Smooth muscle cell (in vitro differentiated cells): ENCODE measurements around the gene RBM26. TPM values are rescaled to one million over a fixed set of nuclear protein-coding genes. Genes with fewer than 3 reads are reported as not detected.
A peak's percentile ranks its signal among the peaks of the same experiment; 100 is the strongest.

Source experiments
- DNase-seq: peaks from one replicate; lab custom pipeline; 2025; ENCODE audit not compliant: unreplicated experiment; lab: John Stamatoyannopoulos, UW
- H2AFZ ChIP-seq: fragments of 200-600 bp; sonication (generic); 2 replicates; pipeline ENCODE4 v1.6.0; 2016; ENCODE audit warnings: antibody characterized with exemption, low read depth, mild to moderate bottlenecking
- H3F3A ChIP-seq: fragments of 200-600 bp; sonication (generic); 2 replicates; pipeline ENCODE4 v1.6.0; 2017; ENCODE audit warnings: antibody characterized with exemption, low read depth
- H3K27ac ChIP-seq: fragments of 200-600 bp; sonication (generic); 2 replicates; pipeline ENCODE4 v1.5.1; 2016; ENCODE audit warnings: low read depth, mild to moderate bottlenecking
- H3K27me3 ChIP-seq: fragments of 200-600 bp; sonication (generic); 2 replicates; pipeline ENCODE4 v1.6.1; 2016; ENCODE audit warnings: low read depth, mild to moderate bottlenecking
- H3K36me3 ChIP-seq: fragments of 200-600 bp; sonication (generic); 2 replicates; pipeline ENCODE4 v1.5.1; 2016; ENCODE audit warnings: low read depth
- H3K4me1 ChIP-seq: fragments of 200-600 bp; sonication (generic); 2 replicates; pipeline ENCODE4 v1.5.1; 2016; ENCODE audit warnings: low read depth
- H3K4me2 ChIP-seq: fragments of 200-600 bp; sonication (generic); 2 replicates; pipeline ENCODE4 v1.6.0; 2016; ENCODE audit warnings: mild to moderate bottlenecking
- H3K4me3 ChIP-seq: fragments of 200-600 bp; sonication (generic); 2 replicates; pipeline ENCODE4 v1.5.1; 2016; ENCODE audit warnings: mild to moderate bottlenecking
- H3K79me2 ChIP-seq: fragments of 200-600 bp; sonication (generic); 2 replicates; pipeline ENCODE4 v1.6.0; 2016; ENCODE audit warnings: low read depth, mild to moderate bottlenecking
- H3K9ac ChIP-seq: fragments of 200-600 bp; sonication (generic); 2 replicates; pipeline ENCODE4 v1.6.0; 2016; ENCODE audit warnings: low read depth
- H3K9me3 ChIP-seq: fragments of 200-600 bp; sonication (generic); replicated peaks from 2 replicates; pipeline ENCODE4 v1.5.1; 2016; ENCODE audit warnings: low read depth
- H4K20me1 ChIP-seq: fragments of 200-600 bp; sonication (generic); 2 replicates; pipeline ENCODE4 v1.6.0; 2016; ENCODE audit warnings: low read depth
- CTCF ChIP-seq: fragments of 200-600 bp; sonication (generic); IDR thresholded peaks from 2 replicates; pipeline ENCODE4 v1.5.1; 2017; ENCODE audit warnings: borderline replicate concordance, mild to moderate bottlenecking, antibody characterized with exemption; ENCODE audit not compliant: insufficient read depth, poor library complexity, severe bottlenecking
- WGBS: methylation state at CpG from one replicate; pipeline ENCODE4 v1.1.7; 2016; ENCODE audit warnings: low lambda C conversion rate; 5-methylcytosine and 5-hydroxymethylcytosine counted together
- polyA plus RNA-seq: library from polyadenylated mRNA; unstranded; fragments of >200 nt; fragmentation: Nextera tagmentation; extraction: Ambion mirVana; gene quantifications from 2 replicates; pipeline ENCODE4 v1.2.1, GENCODE V29; 2016
- total RNA-seq: library from RNA; depleted of rRNA; stranded (reverse); fragments of >200 nt; gene quantifications from 2 replicates; pipeline ENCODE4 v1.2.3, GENCODE V29; 2014

The RBM26 gene
- total and polyA plus RNA-seq, 2 experiments from 2014 or later, result 11.8 to 49.4 TPM

DNA sequence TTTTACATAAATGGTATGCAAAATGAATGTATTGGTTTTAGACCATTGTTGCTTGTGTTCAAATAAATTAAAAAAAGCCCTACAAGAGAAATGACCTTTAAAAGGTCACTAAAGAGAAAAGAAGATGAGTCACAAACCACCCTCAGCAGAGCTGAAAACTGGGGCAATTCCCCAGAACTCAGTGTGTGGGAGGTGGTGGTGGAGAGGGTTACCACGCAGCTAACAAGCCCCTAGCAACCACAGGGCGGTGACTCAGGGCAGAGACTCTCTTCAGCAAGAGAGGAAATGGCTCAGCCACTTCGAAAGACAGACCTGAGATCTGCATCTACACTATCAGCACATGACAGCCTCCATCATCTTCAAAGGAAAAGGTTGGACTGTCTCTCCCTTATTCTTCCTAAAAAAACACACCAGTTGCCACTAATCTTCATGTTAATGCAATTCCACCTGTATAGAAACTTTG lies 45.5 kb upstream of the RBM26 start:
- Histone ChIP-seq H3K79me2 (no peaks in the 10 kb centered on the region), H3K4me2 (peak overlapping the region; percentile 58), H3K9ac (peak overlapping the region; percentile 80), H3K4me3 (no peak overlapping the region), H3F3A (peaks cover 8% of the 10 kb centered on the region), H3K27me3 (no peaks in the 10 kb centered on the region), H3K36me3 (no peaks in the 10 kb centered on the region), H3K9me3 (no peaks in the 10 kb centered on the region), H4K20me1 (no peaks in the 10 kb centered on the region), H2AFZ (peak overlapping the region; percentile 6), H3K27ac (peak overlapping the region; percentile 94), H3K4me1 (peaks cover 19% of the 10 kb centered on the region)
- DNase-seq, result peak; percentile 12
- WGBS, result 2% methylated on average over 3 of the region's 3 CpGs
- TF ChIP-seq CTCF, result no peak

DNA sequence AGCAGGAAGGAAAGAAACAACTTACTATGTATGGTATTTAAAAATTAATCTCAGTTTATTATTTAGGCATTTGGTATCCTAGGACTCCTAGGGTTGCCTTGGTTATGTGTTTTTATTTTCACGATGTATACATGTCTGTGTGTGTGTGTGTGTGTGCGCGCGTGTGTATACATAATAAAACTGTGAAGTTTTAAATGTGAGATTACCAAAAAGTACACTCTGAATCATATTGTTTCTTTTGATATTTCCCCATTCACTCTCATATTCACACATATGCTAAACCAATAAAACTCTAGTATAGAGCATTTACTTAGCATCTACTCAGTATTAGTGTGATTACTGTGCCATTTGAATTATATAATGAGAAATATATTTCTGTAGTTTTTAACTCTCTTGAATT lies 44.1 kb upstream of the RBM26 start:
- H3K79me2 ChIP-seq, result no peaks in the 10 kb centered on the region
- no peak for TF ChIP-seq CTCF
- no peak overlapping the region for H3K9ac ChIP-seq
- no peak for DNase-seq
- no peaks in the 10 kb centered on the region for H3K9me3 ChIP-seq
- 96% methylated on average over 4 of the region's 4 CpGs for WGBS
- H3K4me2 ChIP-seq, result no peak overlapping the region
- no peak overlapping the region for H3K4me3 ChIP-seq
- H3F3A ChIP-seq, result peaks cover 4% of the 10 kb centered on the region
- H3K27me3 ChIP-seq, result no peaks in the 10 kb centered on the region
- H4K20me1 ChIP-seq, result no peaks in the 10 kb centered on the region
- H3K27ac ChIP-seq, result no peak overlapping the region
- H3K36me3 ChIP-seq, result no peaks in the 10 kb centered on the region
- no peak overlapping the region for H2AFZ ChIP-seq
- peaks cover 23% of the 10 kb centered on the region for H3K4me1 ChIP-seq

DNA sequence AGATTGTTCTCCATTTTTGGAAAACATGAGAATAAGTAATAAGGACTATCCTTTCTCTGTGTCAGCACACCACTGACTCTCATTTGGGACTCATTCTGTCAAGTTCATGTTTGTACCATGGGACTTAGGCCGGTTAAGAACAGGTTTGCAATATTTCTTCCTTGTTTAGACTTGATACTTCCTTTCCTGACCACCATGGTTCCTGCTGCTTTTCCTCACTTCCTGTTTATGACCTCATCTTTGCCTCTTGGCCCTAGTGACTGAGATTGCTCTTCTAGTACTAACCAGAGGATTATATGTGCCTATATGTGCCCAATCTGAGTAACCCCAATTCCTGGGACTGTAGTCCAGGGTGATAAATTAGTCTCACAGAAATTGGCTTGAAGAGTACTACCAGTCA lies 42.4 kb upstream of the RBM26 start:
- no peak overlapping the region for H3K9ac ChIP-seq
- H3K27me3 ChIP-seq, result no peaks in the 10 kb centered on the region
- H3K4me3 ChIP-seq, result no peak overlapping the region
- no peak overlapping the region for H2AFZ ChIP-seq
- no peak overlapping the region for H3K27ac ChIP-seq
- peaks cover 4% of the 10 kb centered on the region for H3F3A ChIP-seq
- H3K79me2 ChIP-seq, result no peaks in the 10 kb centered on the region
- no peak overlapping the region for H3K4me2 ChIP-seq
- DNase-seq, result no peak
- no peaks in the 10 kb centered on the region for H3K9me3 ChIP-seq
- WGBS, result 93% methylated on average over 1 of the region's 1 CpG
- no peaks in the 10 kb centered on the region for H4K20me1 ChIP-seq
- H3K36me3 ChIP-seq, result no peaks in the 10 kb centered on the region
- no peak for TF ChIP-seq CTCF
- peaks cover 23% of the 10 kb centered on the region for H3K4me1 ChIP-seq

- no peak for DNase-seq
- Histone ChIP-seq H2AFZ (peak overlapping the region; percentile 35), H3K9ac (no peak overlapping the region), H3K36me3 (no peaks in the 10 kb centered on the region), H3K4me1 (peaks cover 23% of the 10 kb centered on the region), H3K27ac (no peak overlapping the region), H3F3A (peaks cover 4% of the 10 kb centered on the region), H3K4me2 (no peak overlapping the region), H3K4me3 (no peak overlapping the region), H4K20me1 (no peaks in the 10 kb centered on the region), H3K9me3 (no peaks in the 10 kb centered on the region), H3K27me3 (no peaks in the 10 kb centered on the region), H3K79me2 (no peaks in the 10 kb centered on the region)
- TF ChIP-seq CTCF, result no peak
- WGBS, result 37% methylated on average over 2 of the region's 2 CpGs
Observed at GRCh38 chr13:79447741-79448140, 41.7 kb upstream of the RBM26 start.
